GM21367 (cell line): ENCODE data around the gene HOXC11.

ENCODE experiments used
- ATAC-seq: cut with Tn5 transposase; IDR thresholded peaks from one replicate; pipeline ENCODE4 v1.9.1; 2021; ENCODE audit not compliant: unreplicated experiment

The HOXC11 gene

GRCh38 chr12:53956251-53956887 is 16.6 kb upstream of the HOXC11 start:
- no peak for ATAC-seq

GRCh38 chr12:53956914-53957536 is 15.9 kb upstream of the HOXC11 start:
- no peak for ATAC-seq

- no peak for ATAC-seq
Measured at GRCh38 chr12:53958128-53958527, 14.8 kb upstream of the HOXC11 start.

- no peak for ATAC-seq
Measured at GRCh38 chr12:53959314-53959713, 13.6 kb upstream of the HOXC11 start.

GRCh38 chr12:53960187-53961024 is 12.5 kb upstream of the HOXC11 start:
- no peak for ATAC-seq

GRCh38 chr12:53961025-53961761 is 11.7 kb upstream of the HOXC11 start:
- ATAC-seq, result no peak

GRCh38 chr12:53963005-53963404 is 9.9 kb upstream of the HOXC11 start:
- no peak for ATAC-seq

GRCh38 chr12:53963434-53964314 is 9.3 kb upstream of the HOXC11 start:
- ATAC-seq, result no peak

- ATAC-seq, result no peak
Measured at GRCh38 chr12:53964315-53964713, 8.6 kb upstream of the HOXC11 start.

- no peak for ATAC-seq
Measured at GRCh38 chr12:53965281-53966084, 7.4 kb upstream of the HOXC11 start.

GRCh38 chr12:53966085-53966384 is 6.9 kb upstream of the HOXC11 start:
- no peak for ATAC-seq

- ATAC-seq, result no peak
Measured at GRCh38 chr12:53966385-53967133, 6.4 kb upstream of the HOXC11 start.

- no peak for ATAC-seq
Measured at GRCh38 chr12:53967421-53967925, 5.5 kb upstream of the HOXC11 start.

GRCh38 chr12:53968214-53969127 is 4.5 kb upstream of the HOXC11 start:
- no peak for ATAC-seq

GRCh38 chr12:53969588-53970259 is 3.2 kb upstream of the HOXC11 start:
- no peak for ATAC-seq

GRCh38 chr12:53970451-53970850 is 2.5 kb upstream of the HOXC11 start:
- no peak for ATAC-seq

GRCh38 chr12:53971129-53971528 is 1.8 kb upstream of the HOXC11 start:
- ATAC-seq, result no peak
